AG04449 (cell line): ENCODE measurements around the gene ARMC10.
A peak's percentile ranks its signal among the peaks of the same experiment; 100 is the strongest.
"Not testable (repeated sequence)": the region's sequence is repeated elsewhere in the genome, so short reads cannot be mapped to it uniquely, and the experiment has no call there.

Experiments used
- CTCF ChIA-PET: fragments of 350-600 bp; formaldehyde crosslinking; extraction: SDS; loops from one replicate; lab custom pipeline; 2021; ENCODE audit warnings: antibody characterized with exemption; lab: Yijun Ruan, JAX
- POLR2A ChIA-PET: fragments of 400-600, 350-600 bp; formaldehyde crosslinking; extraction: SDS; loops from one replicate; lab custom pipeline; 2020; ENCODE audit warnings: antibody characterized with exemption, inconsistent platforms; lab: Yijun Ruan, JAX
- DNase-seq: peaks from one replicate; pipeline ENCODE4 v3.0.0-alpha.2; 2010; ENCODE audit warnings: low read depth, low spot score
- H3K4me3 ChIP-seq: 2 replicates; pipeline ENCODE4 v1.5.1; 2011; ENCODE audit warnings: low read depth, mild to moderate bottlenecking, control low read depth, low read length
- TF ChIP-seq, protein P1 (sequence below): IDR thresholded peaks from one replicate; pipeline ENCODE4 v1.5.1; 2011; ENCODE audit warnings: mild to moderate bottlenecking, moderate library complexity, low read length, control low read depth, inconsistent platforms; ENCODE audit not compliant: insufficient read depth; ENCODE audit errors: missing control alignments

The ARMC10 gene

DNA sequence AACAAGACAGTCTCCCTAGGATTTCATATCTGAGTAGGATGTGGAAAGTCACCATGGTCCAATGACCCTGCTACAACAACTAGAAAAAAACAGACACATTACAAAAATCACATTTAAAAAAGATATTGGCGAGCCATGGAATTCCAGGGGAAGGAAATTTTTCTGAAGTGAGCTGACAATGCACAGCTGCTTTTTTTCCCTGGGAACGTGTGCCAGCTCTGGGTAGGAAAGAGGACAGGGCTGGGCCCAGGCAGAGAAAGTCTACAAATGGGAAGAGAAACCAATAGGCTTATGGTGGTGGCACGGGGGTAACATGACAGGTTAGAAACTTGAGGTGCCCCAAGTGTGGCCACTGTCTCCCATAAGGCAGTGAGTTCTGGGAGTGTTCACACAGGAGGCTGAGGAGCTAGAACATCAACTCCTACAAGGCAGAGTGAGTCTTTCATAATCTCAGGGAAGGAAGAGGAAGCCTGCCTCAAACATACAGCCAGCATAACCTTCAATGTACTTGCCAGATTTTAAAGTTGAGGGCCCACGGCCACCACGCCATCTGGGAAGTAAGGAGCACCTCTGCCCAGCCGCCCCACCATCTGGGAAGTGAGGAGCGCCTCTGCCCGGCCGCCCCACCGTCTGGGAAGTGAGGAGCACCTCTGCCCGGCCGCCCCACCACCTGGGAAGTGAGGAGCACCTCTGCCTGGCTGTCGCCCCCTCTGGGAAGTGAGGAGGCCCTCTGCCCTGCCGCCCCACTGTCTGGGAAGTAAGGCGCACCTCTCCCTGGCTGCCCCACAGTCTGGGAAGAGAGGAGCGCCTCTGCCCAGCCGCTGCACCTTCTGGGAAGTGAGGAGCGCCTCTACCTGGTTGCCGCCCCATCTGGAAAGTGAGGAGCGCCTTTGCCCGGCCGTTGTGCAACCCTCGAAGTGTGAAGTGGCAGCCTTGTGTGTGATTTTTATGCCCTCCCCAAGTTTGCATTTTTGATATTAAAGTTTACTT is 6.2 kb upstream of the ARMC10 start:
- H3K4me3 ChIP-seq: no peak overlapping the region
- DNase-seq: no peak
- CTCF ChIA-PET: interaction anchor here (1.2 to 6.2 kb wide), 2 partner anchors 7 to 10 kb away, joined by 3 to 57 read pairs; no protein-coding TSS in a partner anchor
- POLR2A ChIA-PET: no interaction called here
- TF ChIP-seq, protein P1, sequence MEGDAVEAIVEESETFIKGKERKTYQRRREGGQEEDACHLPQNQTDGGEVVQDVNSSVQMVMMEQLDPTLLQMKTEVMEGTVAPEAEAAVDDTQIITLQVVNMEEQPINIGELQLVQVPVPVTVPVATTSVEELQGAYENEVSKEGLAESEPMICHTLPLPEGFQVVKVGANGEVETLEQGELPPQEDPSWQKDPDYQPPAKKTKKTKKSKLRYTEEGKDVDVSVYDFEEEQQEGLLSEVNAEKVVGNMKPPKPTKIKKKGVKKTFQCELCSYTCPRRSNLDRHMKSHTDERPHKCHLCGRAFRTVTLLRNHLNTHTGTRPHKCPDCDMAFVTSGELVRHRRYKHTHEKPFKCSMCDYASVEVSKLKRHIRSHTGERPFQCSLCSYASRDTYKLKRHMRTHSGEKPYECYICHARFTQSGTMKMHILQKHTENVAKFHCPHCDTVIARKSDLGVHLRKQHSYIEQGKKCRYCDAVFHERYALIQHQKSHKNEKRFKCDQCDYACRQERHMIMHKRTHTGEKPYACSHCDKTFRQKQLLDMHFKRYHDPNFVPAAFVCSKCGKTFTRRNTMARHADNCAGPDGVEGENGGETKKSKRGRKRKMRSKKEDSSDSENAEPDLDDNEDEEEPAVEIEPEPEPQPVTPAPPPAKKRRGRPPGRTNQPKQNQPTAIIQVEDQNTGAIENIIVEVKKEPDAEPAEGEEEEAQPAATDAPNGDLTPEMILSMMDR: no peak

DNA sequence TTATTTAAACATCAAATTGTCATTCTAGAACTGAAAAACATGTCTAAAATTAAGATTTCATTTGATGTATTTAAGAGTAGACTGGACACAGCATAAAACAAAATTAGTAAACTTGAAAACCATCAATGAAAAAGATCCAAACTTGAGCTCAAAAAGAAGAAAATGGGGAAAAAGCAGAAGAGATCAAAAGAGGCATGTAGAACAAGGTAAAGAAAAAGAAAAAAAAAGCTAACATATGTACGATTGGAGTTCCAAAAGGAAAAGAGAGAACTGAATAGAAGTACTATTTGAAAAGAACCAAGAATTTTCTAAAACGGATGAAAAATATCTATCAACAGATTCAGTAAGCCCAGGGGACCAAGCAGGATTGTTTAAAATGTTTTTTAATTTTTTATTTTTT is 3.9 kb upstream of the ARMC10 start:
- TF ChIP-seq, protein P1: no peak
- H3K4me3 ChIP-seq: no peak overlapping the region
- POLR2A ChIA-PET: no interaction called here
- CTCF ChIA-PET: interaction anchor here (6.2 kb wide), 1 partner anchor 9 kb away, joined by 57 read pairs; no protein-coding TSS in a partner anchor
- no peak for DNase-seq

DNA sequence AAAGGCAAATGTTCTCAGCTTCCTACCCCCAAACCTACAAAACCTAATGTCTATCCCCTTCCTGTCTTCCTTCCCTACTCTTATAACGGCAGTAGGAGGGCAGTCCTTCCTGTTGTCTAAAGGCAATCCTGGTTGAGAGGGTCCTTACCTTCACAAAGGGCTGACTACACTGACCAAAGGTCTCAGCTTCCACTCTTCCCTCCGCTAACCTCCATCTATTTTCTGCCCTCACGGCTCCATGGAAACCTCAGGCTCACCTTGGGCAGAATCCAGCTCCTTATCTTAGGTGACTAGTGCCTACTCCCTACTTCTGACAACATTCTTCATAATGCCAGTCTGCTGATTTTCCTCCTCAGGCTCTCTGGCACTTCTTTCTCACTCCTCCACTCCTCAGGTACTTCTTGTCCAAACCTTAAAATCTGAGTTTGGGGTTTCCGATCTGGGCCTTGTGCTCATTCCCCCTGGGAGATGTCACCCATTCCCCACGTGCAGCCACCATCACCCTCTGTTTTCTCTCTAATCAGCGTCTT is 886 bp upstream of the ARMC10 start:
- ChIA-PET POLR2A (no interaction called here), CTCF (interaction anchor here (1.5 to 6.2 kb wide), 4 partner anchors 10 to 23 kb away, joined by 3 to 57 read pairs (median 10); no protein-coding TSS in a partner anchor)
- peak overlapping the region; percentile 95 for H3K4me3 ChIP-seq
- TF ChIP-seq, protein P1: no peak
- DNase-seq: no peak

DNA sequence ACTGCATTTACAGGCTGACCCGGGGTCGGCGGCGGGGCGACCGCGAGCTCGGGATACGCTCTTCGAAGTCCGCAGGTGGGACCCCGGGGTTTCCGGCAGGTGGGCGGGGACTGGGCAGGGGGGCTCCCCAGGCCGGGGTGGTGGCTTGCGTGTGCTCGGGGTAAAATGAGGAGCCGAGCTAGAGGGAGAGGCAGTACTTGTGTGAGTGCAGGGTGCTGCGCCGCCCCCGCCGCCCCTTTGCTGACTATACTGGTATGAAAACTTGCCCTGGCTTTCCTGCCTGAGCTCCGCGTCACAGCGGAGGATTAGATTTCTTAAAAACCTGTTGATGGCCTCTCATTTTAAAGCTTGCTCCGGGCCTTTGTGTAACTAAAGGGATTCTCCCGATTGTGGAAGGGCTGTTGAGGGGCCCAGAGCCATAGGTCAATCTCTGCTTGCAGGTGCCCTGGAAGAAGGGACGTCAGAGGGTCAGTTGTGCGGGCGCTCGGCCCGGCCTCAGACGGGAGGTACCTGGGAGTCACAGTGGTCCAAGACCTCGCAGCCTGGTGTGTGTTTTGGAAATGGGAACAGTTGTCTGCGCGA is 488 bp downstream of the ARMC10 start:
- TF ChIP-seq, protein P1: no peak
- CTCF ChIA-PET: interaction anchor here (0.9 to 6.2 kb wide), 9 partner anchors 9 to 316 kb away, joined by 3 to 57 read pairs (median 6); no protein-coding TSS in a partner anchor
- no peak for DNase-seq
- POLR2A ChIA-PET: interaction anchor here (0.8 to 1.5 kb wide), 7 partner anchors 9 to 327 kb away, joined by 3 to 7 read pairs (median 4); partner anchors contain the start of genes FAM185A and NAPEPLD
- H3K4me3 ChIP-seq: peak overlapping the region; percentile 95

DNA sequence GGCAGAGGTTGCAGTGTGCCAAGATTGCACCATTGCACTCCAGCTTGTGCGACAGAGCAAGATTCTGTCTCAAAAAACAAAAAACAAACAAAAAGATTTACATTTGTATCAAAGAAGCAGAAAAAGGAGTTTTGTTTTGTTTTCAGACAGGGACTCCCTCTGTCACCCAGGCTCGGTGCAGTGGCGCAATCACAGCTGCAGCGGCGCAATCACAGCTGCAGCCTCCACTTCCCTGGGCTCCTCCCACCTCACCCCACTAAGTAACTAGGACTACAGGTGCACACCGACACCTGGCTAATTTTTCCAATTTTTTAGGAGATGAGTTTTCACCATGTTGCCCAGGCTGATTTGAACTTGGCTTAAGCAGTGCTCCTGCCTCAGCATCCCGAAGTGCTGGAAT is 1.8 kb downstream of the ARMC10 start:
- CTCF ChIA-PET: interaction anchor here (1.2 kb wide), 1 partner anchor 14 kb away, joined by 5 read pairs; no protein-coding TSS in a partner anchor
- no peak overlapping the region for H3K4me3 ChIP-seq
- TF ChIP-seq, protein P1: no peak
- DNase-seq: no peak
- POLR2A ChIA-PET: no interaction called here

DNA sequence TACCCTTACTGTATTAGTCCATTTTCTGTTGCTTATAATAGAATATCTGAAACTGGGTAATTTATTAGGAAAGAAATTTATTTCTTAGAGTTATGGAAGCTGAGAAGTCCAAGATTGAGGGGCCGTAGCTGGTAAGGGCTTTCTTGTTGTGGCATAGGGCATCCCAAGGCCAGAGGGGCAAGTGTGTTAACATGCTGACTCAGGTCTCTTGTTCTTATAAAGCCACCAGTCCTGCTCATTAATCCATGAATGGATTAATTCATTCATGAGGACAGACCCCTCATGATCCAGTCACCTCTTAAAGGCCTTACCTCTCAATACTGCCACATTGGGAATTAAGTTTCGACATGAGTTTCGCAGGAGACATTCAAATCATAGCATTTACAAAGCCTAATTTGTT is 2.4 kb downstream of the ARMC10 start:
- H3K4me3 ChIP-seq: no peak overlapping the region
- TF ChIP-seq, protein P1: no peak
- ChIA-PET CTCF (no interaction called here), POLR2A (no interaction called here)
- DNase-seq: no peak

DNA sequence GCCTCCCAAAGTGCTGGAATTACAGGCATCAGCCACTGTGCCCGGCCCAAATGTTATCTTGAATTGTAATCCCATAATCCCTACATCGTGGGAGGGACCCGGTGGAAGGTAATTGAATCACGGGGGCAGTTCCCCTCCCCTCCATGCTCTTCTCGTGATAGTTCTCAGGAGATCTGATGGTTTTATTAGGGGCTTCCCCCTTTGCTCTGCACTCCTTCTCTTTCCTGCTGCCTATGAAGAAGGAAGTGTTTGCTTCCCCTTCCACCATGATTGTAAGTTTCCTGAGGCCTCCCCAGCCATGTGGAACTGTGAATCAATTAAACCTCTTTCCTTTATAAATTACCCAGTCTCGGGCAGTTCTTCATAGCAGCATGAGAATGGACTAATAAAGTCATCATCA is 3.3 kb downstream of the ARMC10 start:
- DNase-seq, POLR2A ChIA-PET, H3K4me3 ChIP-seq, CTCF ChIA-PET: not testable (repeated sequence)
